NCI-H524 treated with DMSO at 0.1 percent for 48 hours (cell line): ENCODE results near the gene NOL7.

Experiments
- DNase-seq: peaks from one replicate; lab custom pipeline; 2025; lab: John Stamatoyannopoulos, UW

Gene NOL7

DNA sequence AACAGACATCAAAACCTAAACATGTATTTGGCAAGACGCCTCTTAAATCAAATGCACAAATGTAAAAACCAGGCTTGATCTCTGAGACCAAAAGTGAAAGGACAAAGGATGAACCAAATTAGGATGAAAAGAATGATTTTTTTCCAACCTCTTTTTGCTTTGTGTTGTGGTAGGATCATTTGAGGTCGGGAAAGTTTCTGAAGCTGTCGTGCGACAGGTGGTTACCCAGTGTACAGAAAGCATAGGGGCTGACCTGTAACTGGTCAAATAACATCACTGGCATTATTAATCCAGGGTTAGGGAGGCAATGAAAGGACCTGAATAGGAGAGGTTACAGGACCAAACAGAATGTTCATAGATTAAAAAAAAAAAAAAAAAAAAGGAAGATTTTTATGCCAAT is 18.1 kb upstream of the NOL7 start:
- DNase-seq, result no peak

DNA sequence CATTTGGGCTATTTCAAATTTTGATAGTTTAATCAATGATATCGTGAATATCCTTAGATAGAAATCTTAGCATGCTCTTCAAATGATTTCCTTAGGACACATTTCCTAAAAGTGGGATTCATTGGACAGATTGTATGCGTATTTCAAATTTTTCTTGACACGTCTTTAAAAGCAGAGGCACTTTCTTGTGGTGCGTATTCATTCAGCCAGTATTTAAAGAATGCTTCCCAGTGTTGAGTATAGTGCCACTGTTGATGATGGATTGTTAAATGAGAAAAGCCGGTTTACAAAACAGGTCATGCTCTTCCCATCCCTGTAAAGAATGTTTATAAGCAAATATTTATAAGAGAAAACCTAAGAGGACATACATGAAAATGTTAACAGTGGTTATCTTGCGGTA is 15.1 kb upstream of the NOL7 start:
- no peak for DNase-seq

- no peak for DNase-seq
Observed at GRCh38 chr6:13604135-13604534, 11.0 kb upstream of the NOL7 start.

DNA sequence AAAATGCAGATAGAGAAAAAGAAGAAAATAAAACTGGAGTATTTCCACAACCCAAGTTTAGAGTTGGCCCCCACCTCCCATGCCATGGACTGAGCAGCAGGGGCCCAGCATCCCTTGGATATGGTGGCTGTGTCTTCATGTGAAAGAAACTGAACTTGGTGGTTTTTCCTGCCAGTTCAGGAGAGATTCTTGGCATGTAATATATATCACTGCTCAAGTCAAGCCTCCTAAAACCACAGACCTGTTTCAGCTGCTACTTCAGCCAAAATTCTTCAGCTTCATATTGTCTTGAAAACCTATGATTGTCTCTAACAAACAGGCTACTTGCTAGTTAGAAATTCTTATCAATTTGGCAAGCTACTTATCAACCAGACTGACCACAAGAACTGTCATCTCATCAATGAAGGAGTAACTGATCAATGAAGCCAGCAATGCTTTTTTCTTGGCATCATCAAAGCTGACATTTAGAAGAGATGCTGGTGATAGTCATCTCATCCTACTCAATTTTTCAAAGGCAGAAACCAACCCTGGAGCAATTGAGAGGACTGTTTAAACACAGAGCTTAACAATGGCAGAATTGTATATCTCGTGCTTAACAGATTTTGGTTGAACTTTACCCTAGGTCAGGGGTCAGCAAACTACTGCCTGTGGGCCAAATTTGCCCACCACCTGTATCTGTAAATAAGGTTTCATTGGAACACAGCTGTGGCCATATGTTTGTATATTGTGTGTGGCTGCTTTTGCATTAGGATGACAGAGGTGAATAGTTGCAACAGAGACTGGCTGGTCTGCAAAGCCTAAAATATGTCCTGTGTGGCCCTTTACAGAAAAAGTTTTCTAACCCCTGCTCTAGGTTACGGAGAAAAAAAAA is 10.4 kb upstream of the NOL7 start:
- no peak for DNase-seq

- no peak for DNase-seq
Observed at GRCh38 chr6:13605634-13606033, 9.5 kb upstream of the NOL7 start.

DNA sequence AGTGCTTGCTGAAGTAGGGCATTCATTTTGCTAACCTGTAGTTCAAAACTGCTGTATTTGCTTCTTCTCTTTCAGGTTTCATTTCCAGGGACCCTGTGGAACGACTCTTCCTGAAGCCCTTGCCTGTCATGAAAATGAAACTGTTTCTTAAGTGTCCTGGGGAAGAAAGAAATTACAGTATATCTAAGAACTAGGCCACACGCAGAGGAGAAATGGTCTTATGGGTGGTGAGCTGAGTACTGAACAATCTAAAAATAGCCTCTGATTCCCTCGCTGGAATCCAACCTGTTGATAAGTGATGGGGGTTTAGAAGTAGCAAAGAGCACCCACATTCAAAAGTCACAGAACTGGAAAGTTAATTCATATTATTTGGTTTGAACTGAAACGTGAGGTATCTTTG is 3.4 kb upstream of the NOL7 start:
- DNase-seq, result no peak

DNA sequence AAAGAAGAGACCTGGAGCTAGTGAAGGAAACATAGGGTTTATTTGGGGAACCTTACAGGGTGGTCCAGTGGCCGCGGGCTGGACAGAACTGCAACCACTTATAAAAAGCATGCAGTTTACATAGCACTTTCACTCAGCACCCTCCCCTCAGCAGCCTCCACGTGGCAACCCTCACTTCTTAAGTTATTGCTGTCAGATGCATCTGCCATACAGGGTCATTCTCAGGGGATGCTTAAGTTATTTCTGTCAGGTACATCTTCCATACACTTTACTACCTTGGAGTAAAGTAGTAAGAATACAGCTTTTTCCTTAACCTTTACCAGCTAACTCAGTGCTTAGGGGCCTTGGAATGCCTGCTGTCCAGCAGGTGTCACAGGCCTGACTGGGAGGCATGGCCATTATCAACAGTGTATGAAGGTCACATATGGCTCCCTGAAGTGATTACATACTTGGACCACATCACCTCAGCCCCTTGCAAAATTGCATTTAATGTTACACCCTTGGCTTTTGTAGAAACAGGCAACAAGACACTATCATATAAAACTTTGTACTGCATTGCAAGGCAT is 2.0 kb upstream of the NOL7 start:
- no peak for DNase-seq

DNA sequence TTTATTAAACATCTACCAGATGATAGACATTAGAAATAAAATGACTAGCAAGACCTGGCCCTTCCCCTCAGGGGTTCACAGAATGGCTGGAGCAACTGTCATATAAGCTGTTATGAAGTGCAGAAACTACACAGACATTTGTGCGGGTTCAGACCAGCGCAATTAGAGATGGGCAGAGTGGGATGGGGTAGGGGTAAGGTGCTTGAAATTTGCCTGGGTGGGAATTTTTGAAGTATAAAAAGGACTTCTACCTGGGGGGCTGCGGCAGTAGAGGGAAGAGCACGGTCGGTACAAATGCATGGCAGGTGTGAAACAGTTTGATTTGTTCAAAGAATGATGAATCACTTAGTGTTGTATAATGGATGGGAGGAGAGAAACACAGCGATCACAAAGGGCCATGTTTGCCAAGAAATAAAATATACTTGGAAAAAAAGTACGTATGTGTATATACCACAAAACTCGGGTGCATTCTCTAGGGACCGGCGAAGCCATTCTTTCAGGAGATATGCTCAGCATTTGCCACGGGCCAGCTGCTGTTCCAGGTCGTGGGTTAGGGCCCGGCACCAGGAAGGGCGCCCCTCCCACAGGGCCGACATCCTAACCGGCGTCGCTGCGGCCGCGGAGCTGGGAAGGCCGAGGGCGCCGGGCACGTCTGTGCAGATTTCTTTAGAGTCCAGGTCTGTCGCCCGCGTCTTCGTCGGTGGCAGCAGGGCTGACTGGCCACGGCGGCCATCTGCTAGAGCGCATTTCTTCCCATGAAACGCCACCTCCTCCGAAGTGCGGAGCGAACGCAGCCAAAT is 809 bp upstream of the NOL7 start:
- DNase-seq, result no peak

DNA sequence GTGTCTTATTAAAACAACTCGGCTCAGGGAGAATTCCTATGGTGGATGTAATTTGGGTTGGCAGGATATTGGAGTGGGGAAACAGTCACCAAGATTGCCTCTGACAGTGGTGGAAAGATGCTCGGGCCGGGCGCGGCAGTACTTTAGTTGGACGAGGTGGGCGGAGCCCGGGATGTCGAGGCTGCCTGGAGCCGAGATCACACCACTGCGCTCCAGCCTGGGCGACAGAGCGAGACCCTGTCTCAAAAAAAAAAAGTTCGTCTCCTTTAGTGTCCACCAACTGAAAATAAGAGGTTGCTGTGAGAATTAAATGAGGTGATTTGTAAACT is 621 bp downstream of the NOL7 start:
- no peak for DNase-seq

- DNase-seq, result no peak
Observed at GRCh38 chr6:13617066-13617465, 1.9 kb downstream of the NOL7 start.

- DNase-seq, result no peak
Observed at GRCh38 chr6:13624871-13625288, 9.7 kb downstream of the NOL7 start.

- DNase-seq, result no peak
Observed at GRCh38 chr6:13629459-13630116, 14.5 kb downstream of the NOL7 start.

- no peak for DNase-seq
Observed at GRCh38 chr6:13630499-13630898, 15.4 kb downstream of the NOL7 start.

DNA sequence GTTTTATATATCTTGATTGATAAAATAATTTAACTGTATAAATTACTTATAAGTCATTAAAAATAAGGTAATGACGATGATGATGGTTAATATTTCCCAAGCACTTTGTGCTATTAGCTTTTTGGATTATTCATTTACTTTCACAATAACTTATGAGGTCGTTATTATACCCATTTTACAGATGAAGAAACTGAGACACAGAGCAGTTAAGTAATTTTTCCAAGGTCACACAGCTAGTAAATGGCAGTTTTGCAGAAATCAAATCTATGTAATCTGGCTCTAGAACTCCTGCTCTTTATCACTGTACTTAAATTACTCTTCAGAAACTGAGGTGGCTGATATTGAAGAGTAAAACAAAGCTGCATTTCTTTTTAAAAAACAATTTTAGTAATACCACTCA is 18.2 kb downstream of the NOL7 start:
- DNase-seq, result no peak

DNA sequence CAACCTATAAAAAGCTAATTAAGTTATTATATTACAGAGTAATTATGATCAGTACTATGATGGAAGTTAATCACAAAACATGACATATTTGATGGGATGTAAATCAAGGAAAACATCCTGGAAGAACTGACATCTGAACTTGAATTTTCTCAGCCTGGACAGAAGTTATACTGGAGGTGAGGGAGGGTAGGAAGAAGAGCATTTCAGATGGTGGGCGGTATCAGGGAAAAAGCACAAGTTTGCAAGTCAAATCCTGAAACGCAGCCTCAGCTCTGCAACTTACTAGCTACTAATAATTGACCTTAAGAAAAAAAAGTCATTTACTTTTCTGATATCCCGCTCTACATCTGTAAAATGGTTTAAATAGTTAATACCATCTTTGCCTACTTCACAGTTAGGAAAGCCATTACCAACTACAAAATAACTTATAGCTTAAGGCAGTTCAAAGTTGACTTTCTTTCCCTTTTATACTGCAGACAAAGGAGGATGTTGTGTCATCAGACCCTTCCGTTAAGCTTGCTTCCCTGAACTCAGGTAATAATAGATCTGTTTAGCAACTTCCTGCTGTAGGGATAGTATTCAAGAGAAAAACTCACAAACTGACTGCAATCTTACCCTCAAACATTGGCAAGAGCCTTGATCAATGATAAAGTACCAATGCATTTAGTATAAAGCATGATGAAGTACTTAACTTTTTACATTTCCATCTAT is 21.0 kb downstream of the NOL7 start:
- DNase-seq, result no peak

DNA sequence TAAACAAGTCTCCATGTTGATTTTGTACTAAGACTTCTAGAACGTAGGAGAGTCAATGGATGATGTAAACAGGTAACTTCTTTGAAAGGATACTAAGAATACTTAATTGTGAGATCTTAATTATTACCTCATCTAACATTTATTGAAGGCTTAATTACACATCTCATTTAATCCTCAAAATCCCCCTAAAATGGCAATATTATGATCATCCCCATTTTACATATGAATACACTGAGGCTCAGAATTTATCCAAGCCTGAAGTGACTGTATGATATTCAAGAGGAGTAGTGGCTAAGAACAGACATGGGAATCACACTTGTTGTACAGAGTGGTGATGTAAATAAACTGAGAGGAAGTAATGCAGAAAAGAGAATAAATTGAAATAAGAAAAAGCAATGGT is 22.9 kb downstream of the NOL7 start:
- DNase-seq, result no peak

GRCh38 chr6:13638626-13639025 is 23.5 kb downstream of the NOL7 start:
- no peak for DNase-seq

- DNase-seq, result no peak
Observed at GRCh38 chr6:13641315-13641714, 26.2 kb downstream of the NOL7 start.

DNA sequence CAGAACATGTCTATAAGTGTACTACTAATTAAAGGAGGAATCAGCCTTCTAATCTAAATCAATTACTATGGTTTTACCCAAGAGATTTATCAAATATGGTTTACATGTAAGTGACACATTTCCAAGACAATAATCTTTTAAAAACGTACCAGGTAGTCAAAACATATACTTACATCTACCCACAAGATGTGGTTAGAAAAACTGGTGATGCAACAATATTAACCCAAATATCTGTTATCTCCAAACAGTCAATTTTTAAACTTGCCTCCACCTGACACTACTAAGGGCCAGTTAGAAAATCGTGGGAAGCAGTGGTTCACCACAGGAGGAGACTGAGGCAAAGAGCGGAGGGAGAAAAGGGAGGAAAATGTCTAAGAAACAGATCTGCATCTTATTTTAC is 28.0 kb downstream of the NOL7 start:
- DNase-seq, result no peak

DNA sequence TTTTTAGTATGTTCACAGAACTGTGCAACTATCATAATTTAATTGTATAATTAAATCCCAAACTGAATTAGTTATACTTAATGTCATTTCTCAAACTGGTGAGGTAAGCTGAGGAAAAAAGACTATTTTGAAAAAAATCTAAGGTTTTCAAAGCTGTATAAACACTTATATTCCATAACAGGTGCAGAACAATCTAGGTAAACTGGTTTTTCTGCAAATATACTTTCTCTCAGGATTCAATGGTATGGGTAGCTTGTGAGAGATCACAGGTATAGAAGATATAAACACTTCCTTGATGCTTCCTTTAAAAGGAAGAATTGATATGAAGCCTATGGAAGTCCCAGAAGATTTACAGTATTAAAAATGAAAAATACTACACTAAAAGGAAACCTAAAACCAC is 33.7 kb downstream of the NOL7 start:
- no peak for DNase-seq

- no peak for DNase-seq
Observed at GRCh38 chr6:13649393-13649792, 34.3 kb downstream of the NOL7 start.

- DNase-seq, result no peak
Observed at GRCh38 chr6:13653296-13653695, 38.2 kb downstream of the NOL7 start.
